GM18502 (cell line): ENCODE results near the gene SORBS1.

Source experiments
- ATAC-seq: cut with Tn5 transposase; IDR thresholded peaks from one replicate; pipeline ENCODE4 v1.9.1; 2021; ENCODE audit warnings: mild to moderate bottlenecking; ENCODE audit not compliant: unreplicated experiment, poor library complexity

Gene SORBS1

DNA sequence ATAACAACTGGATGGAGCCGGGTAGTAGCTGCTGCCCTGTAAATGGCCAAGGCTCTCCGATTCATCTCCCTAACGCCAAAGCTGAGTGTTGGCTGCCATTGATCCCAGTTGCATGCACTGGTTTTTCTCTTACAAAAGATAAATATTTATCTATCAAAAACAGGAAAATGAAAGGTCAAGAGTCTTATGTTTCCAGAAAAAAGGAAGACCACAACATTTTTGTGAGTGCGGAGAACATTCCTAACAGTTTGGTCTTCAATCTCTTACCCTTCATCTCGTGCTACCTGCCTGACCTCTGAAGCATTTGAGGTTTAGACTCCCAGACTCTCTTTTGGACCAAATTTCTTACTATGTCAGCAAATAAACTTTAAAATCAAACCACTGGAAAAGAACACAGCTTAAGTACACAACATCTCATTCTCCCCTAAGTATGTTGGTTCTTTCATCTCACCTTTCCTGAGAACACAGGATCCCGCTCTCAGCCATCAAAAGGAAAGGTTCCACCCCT is 61.6 kb downstream of the SORBS1 start:
- no peak for ATAC-seq

DNA sequence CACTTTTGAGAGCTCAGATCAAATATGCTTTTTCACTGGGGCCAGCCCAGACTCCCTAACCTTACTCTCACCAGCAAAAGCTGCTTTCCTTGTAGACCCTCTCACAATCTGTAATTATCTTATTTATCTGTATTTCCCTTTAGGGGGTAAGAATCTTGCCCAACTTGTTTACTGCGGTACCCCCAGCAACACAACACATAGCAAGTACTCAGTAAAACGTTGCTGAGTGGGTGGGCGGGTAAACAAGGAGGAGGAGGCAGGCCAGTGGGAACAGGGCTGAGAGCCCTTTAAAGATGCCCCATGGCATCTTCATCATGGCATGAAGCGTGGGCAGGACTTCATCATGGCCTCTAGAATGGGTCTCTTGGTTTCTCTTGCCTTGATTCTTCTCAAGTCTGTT is 64.2 kb downstream of the SORBS1 start:
- ATAC-seq = no peak

DNA sequence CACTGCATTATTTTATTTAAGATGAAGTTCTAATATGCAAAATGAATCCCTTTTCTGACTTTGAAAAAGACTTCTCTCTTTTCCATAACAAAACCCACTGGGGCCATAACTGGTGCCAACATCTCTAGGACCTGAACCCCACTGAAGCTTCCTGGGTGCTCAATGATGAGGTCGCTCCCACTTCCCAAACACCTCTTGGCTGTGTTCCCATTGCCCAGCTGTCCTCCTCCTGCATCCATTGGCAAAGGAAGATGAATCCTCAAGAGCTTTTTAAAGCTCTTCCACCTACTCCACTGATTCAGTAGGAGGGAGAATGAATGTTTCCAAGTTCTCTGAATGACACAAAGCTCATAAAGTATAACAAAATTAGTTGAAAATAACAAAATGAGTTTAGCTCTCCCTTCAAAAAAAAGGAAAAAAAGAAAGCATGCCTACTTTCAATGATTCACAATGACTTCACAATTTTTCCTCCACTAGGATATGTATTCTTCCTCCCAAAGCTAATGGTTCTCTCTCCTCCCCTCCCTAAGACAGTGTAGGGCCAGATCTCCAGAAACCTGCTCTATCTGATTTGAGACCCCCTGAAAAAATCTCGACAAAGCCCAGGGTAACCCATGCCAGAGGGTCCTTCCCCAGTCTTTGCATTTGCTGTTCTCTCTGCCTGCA is 64.8 kb downstream of the SORBS1 start:
- ATAC-seq = no peak

DNA sequence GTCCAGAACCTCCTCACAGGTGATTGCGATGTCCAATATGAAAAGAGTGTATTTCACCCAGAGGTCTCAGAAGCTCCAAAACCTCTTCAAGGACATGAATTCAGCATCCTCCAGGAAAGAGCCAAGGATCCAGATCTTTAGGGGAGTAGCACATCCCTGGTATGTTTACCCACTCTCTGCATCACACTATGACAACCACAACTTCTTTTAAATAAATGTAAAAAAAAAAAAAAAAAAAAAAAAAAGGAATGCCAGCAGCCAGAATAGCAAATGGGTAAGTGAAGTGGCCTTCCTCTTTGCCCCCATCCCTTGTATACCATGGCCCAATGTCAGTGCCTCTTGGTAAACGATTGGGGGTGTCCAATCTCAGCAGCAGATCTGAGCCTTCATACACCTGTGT is 67.3 kb downstream of the SORBS1 start:
- ATAC-seq = no peak

DNA sequence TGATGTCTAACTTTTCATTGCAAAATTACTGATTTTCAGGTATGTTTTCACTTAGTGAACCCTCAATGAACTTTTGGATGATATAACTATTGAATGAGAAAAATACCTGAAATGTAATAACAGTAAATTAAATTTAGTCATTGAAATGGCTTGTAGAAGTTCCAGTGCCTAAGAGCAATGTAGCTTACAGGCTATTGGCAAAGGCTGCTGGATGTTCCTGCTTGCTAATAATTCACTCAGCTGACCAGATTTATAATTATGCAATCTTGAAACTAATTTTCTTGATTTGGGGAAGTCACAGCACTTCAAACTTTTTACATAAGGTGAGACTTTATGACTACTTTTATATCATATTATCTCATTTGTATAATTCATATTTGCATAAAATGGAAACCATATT is 73.2 kb downstream of the SORBS1 start:
- no peak for ATAC-seq

DNA sequence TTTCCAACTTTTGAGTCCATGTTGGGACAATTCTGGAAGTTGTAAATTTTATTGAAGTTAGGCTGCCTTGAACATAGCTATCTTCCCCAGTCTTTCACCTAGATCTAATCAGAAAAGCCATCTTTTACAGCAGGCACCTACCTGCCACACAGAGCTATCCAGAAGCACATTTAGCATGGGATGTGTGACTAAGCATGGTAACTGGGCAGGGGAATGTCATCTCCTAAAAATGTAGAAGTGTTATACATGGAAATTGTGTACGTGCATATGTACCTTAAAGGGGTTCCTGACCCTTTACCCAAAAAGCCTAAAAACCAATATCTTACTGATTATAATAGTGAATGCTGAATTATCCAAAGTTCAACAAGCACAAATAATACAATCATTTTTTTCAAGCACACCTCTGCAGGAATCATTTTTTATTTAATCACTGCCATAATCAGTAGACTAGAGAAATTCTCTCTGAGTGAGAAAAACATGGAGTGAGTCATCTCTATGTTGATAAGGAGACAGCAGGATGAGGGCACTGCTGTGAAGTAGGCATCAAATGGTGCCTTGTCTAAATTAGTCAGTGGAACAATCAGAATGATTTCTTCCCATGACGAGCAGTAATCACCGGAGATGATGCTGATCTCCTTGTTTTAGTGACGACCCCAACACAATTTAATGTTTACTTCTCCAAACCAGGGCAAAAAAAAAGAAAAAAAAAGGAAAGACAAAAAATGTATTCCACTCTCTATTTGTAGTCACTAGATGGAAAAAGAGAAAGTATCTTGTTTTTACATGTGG is 75.9 kb downstream of the SORBS1 start:
- no peak for ATAC-seq

DNA sequence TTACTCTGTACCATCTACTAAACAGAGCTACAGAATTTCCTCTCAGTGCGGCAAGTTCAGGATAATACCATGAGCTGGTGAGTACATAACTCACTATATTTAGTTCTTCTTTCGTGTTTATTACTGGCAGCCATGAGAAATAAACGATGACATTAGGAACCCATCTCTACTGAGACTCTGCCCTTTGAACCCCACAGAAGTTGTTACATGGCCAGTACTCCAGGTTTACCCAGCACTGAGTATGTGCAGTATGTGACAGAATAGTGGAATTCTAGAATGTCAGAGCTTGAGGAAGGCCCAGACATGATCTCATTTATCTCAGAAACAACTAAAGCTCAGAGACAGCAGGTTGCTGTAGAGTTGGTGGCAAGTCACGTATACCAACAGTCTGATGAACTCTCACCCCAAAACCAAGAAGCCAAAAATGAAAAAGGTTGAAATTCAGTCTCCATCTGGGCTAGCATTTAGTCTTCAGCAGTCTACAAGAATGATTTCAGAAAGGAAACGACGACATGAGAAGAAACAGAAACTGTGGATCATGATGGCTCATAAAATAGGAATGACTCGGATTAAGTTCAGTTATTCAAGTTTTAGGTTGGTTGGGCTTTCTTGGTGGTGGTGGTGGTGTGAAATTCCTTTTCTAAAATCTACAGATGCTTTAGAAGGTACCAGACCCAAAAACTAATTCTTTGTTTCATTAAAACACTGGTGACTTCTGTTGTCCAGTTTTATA is 78.5 kb downstream of the SORBS1 start:
- no peak for ATAC-seq

DNA sequence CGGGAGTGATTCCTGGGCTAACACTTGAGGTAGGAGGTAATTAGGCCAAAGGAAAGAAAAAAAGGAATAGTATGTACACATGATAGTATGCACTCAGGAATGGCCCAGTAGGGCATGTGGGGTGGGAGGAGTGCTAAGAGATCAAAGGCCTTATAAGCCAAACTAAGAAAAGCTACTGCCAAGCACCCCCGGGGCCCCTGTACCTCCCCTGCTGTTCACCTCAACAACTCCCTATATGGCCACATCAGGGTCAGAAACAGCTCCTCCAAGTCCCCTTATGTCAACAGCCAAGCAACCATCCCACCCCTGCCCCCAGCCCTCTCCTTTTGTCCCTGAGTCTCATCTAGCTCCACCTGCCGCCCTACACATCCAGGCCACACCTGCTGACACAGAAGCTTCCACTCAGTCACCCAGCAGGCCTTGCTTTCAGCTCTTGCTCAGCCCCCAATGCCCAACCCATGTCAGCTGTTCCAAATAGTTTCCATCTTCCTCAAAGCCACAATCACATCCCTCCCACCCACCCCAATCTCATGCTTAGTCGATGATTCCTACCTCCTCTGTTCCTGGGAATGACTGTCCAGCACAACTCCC is 80.2 kb downstream of the SORBS1 start:
- no peak for ATAC-seq

DNA sequence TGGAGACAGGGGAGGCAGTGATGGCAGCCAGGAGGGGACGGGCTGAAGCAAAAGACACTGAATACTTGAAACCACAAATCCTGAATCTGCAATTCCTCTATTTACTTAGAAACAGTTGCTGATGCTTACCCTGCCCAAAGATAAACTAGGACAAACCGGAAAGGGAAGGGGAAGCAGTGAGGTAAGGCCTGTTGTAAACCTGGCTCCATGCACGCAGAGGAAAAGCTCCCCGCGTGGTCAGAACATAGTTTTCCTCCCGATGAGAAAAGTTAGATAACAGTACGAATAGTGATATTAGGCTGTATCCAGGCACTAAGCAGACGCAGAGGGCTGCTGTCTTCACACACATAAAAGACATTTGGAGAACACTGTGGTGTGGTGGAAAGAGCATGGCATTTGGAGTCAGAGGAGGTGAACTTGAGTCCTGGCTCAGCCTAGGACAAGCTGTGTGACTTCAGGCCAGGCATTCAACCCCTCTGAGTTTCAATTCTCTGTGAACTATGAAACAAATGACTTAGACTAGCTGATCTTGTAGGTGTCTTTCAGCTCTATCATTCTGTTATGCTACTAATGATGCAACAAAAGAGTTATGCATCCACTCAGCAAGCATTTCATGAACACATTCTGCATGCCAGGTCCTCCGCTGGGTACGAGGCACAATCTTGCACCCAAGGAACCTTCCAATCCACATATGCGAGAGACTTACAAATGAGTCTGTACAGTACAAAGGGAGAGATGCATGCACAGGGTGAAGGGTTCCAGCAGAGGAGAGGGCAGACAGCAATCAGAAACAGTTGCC is 80.9 kb downstream of the SORBS1 start:
- ATAC-seq = no peak

DNA sequence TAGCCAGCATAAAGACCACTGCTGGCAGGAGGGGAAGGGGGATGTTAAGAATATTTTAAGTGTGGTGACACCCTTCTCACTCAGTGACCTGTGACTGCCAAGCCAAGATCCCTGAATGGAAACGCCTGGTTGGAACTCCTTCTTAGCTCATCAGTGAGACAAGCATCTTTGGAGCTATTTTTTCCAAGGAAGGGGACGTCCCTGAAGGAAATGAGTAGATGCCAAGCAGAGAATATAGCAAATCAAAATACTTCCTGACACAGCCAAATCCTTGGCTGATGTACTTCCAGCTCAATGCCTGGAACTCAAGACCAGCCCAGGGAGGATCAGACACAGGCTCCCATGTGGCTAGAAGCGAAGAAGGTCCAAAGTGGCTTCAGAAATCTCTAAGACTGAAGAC is 82.2 kb downstream of the SORBS1 start:
- no peak for ATAC-seq

DNA sequence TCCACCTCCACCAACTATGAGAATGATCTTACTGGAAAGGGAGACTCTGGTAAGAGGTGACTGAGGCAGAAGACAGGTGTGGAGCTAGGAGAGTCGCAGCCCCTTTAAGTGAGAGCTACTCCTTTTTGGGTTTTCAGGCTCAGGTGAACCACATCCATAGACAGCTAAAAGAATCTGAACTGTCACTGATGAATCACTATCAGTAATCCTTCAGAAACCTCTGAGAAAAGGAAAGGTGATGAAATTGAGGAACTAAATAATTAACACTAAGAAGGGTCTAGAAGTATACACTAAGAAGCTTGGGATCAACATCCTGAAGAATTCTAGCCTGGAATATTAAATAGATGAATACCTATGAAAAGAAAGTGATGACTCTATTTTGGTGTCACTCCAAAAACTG is 83.0 kb downstream of the SORBS1 start:
- no peak for ATAC-seq

DNA sequence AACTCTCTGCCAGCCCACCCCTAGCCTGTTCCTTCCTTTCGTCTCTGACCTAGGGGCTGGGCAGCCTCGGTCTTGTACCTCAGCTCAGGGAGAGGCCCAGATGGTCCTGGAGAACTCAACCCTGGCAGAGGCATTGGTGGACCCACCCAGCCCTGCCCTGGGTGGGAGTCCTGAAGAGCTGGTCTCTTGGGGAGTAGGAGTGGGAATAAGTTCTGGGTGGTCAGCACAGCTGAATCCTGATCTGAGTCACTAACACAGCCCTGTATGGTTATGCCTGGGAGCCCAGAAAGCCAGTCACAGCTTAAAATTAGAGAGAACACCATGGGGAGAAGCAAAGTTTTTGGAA is 84.0 kb downstream of the SORBS1 start:
- ATAC-seq = no peak

DNA sequence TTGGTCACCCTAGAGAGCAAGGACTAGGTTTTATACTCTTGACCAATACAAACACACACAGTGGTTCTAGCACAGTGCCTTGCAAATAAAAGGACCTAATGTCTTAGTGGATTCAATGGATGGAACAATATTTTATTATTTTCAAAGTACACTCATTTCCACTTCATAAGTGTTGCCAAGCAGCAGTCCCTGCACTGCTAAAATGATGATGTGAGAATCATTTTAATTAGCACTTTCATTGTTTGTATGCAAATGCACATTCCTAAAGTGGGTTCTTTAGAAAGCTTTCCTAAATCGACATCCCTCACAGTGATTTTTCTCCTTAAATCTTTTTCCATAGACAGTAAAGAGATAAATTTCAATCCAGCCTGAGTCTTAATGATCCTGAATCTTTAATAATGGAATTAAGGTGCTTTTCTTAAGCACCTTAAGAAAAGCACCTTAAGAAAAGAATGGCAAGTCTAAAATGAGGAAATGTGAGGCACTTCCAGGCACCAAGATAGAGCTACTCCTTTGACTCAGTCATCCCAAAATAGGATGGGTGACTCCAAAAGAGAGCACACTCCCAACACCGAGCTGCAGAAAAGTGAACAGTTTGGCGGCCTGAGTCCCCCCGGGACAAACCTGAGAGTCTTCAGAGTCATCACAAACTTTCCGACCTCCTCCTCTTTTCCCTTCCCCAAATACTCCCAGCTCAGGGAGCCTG is 84.5 kb downstream of the SORBS1 start:
- ATAC-seq = no peak

DNA sequence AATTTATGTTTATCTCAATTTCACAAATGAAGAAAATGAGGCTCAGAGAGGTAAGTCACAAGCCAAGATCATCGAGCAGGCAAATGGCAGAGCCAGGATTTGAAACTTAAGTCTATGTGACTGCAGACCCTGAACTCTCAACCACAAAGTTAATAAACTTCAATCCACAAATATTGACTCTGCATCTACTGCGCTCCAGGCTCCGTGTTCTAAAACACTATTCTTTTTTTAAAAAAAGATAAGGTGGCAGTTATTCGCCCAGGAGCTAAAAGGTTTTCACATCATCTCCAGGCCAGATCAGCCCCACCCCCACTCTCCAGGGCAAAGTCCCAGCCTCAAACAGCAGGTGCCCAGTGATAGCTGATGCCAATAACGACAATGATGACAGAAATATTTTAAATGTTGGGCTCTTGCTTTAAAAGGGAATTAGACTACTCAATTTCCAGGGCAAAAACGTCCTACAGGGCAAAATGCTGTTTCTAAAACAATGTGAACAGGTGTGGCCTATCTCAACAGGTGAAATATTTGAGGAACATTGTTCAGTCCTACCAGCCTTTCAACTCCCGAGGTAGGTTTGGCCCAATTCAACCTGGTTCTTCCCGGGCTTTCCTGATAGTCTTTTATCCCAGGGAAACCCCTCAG is 85.2 kb downstream of the SORBS1 start:
- no peak for ATAC-seq

DNA sequence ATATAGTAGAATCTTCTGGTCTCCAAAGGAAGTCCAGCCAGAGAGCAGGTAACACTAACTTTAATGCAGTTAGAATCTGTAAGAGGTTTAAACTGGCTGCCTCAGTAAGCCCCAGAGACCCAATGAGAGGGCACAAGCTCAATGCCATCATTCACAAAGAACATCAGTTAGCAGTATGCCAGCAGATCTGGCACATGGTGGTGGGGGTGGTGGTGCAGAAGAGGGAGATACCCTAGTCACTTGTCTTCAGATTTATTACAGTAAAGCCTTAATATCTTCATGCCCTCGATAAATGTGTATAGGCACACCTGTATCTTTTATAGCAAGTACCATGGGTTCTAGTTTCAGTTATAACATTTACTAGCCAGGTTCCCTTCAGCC is 86.2 kb downstream of the SORBS1 start:
- no peak for ATAC-seq

DNA sequence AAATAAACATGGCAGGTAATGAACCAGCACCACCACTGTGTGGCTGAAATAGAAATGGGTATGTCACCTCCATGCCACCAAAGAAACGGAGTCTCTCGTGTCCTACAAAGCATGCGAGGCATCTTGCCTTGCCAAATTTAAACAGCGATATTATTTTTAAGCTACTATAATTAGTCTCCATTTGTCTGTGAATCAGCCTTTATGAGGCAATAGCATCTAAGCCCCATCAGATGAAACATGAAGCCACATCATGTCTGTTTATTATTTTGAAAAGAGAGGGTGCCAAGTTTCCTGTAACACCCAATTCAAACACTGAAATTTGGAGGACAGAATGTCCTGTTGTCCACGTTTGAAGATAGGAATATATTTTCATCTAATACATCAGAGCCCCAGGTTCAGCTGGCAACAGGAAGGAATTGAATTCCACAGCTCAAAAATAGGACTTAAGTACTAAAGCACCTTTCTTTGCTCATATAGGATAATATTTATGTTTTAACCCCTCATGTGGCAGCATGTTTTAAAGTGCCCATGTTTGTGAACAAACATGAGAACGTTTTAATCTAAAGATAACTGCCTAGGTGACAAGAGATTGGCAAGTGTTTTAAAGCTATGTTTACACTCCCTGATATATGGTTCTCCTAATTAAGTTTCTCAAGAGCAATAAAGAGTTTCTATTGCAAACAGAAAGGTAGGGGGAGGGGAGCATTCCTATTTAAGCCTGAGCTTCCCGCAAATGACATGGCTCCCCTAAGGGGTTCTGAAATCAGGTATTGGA is 86.8 kb downstream of the SORBS1 start:
- ATAC-seq = no peak

DNA sequence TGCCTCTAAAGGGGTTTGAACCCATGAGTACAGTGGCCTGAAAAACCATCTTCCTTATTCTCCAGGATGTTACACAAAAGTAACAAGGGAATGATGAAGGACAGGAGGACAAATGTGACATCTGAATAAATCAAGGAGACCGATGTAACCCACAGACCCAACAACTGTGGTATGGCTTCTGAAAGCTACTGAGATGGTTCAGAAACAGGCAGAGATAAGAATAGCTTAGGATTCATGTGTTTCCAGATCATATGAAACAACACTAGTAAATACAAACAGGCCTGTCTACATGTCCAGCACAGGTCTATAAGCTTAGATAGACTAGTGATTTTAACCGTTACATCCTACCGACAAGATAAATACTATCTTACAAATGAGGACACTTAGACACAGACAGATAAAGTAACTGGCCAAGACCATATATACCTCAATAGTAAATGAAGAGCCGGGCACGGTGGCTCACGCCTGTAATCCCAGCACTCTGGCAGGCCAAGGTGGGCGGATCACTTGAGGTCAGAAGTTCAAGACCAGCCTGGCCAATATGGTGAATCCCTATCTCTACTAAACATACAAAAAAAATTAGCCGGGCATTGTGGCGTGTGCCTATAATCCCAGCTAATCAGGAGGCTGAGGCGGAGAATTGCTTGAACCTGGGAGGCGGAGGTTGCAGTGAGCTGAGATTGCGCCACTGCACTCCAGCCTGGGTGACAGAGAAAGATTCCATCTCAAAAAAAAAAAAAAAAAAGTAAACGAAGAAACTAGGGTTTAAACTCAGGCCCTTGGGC is 88.7 kb downstream of the SORBS1 start:
- ATAC-seq = no peak

DNA sequence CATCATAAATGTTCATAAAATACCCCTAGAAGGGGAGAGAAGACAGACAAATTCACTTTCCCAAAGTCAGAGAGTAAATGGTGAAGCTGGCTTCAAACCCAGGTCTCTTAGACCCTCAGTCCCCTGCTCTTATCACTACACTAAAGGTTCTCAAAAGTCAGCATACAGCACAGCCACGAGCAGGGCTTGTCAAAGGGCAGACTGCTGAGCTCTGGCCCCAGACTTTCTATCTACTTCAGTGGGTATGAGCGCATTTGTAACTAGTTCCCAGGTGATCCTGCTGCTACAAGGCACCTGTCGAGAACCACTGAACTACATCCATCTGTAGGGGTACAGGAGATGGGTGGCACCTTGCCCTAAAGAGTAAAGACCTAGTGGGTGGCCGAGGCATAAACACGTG is 91.5 kb downstream of the SORBS1 start:
- no peak for ATAC-seq
